NCI-H2081 treated with DMSO at 0.1 percent for 48 hours (cell line): ENCODE results near the gene HDAC4.

ENCODE experiments used
- DNase-seq: peaks from one replicate; lab custom pipeline; 2025; lab: John Stamatoyannopoulos, UW

Gene HDAC4

DNA sequence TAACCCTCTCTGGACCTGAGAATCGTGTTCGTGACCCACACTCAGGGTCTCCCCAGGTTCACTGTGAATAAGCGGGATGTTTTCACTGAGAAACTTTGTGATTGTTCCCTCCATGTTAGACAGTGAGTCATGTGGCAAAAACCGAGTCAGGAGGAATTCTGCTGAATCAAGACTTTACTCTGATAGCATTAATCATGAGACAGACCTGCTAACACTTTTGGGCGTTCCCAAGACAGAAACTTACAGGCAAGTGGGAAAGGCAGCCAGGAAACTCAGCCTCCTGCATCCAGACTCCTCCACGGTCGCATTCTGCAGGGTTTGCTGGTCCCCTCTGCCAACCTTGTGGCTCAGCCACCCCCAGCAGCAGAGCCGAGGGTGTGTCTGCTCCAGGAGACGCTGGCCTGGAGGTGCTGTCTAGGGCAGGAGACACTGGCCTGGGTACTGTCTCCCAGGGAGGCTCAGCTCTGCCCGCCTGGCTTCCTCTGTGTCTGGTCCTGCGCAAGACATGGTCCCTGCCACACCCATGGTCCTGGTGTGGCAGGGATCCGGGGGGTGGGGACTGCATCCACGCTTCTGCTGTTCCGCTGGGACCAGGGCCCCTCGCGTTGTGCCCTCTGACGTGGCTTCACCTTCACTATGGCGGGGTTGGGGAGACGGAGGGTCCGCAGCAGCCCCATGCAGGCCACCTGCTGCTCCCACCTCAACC, 375.6 kb downstream of the HDAC4 start:
- DNase-seq: no peak

DNA sequence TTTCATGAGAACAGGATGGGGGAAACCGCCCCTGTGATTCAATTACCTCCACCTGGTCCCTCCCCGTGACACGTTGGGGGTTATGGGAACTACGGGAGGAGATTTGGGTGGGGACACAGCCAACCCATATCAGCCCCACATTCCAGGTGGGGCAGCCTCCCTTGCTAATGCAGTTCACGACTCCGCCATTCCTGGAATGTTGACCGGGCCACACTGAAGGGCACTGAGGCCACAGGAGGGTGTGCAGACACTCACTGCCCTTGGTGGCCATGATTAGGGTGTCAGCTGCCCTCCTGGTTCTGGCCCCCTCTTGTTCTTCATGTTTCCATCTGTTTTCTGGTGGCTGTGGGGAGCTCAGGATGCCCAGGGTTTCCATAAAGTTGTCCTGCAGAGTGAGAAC, 376.6 kb downstream of the HDAC4 start:
- no peak for DNase-seq

DNA sequence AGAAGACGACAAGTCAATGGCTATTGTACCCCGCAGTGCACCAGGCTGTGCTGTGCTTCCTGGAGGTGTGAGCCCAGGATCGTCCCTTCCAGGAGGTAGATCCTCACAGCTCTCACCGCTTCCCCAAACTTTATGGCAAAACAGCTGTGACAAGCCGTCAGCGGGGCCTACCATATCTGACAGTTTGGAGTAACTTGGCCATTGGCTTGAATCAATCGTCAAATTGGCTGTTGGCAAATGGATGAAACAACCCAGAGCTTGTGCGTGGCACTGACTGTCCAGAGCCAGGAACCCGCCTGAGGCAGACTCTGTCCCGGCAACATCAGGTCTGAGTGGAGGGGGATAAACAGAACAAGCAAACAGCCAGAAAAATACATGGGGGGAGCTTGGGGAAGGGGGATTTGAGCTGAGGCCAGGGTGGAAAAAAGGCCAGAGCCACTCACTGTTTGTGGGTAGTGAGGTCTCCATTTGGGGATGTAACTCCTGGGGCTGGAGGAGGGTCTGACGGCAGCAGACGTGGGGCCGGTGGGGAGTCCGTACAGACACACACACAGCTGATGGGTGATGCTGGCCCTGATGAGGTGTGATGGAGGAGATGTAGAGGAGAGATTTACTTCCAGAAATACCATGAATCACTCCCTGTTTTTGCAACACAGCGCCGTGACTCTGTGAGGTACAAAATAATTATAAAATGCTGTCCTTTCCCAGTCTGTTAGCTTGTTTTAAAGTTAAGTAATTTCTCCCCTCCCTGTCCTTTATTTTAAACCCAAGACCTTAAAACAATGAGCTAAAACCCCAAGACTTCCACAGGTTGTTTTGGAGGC, 378.2 kb downstream of the HDAC4 start:
- no peak for DNase-seq

DNA sequence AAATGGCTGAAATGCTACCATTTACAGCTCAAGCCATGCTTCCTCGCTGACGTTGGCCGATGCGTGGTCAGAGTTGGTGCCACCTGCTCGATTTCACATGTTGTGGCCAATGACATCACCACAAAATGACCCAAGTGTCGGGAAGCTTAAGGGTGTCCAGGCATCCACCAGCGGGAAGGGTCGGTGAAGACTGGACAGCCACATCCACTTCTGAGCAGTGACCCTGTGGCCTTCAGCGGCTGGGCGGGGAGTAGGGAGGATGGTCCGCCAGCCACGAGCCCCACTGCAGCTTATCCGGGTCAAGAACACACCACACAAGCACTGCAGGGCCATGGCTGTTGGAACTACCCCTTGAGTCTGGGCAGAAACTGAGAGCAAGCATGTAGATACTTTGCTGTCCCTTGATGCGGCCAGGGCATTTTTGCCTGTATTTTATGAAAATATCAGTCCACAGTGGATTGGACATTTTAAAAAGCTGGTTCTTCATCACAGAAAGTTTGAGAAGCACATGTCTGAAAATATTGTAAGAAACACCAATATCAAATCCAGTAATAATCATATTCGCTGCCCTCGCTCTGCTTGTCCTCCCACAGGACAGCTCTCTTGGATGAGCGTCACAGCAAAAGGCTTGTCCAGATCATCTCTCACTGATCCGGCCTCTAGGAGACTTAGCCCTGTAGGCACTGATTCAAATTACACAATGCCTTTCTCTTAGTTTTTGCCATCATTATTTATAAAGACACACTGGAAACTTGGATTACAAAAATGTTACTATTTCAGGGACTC, 379.0 kb downstream of the HDAC4 start:
- DNase-seq: no peak

DNA sequence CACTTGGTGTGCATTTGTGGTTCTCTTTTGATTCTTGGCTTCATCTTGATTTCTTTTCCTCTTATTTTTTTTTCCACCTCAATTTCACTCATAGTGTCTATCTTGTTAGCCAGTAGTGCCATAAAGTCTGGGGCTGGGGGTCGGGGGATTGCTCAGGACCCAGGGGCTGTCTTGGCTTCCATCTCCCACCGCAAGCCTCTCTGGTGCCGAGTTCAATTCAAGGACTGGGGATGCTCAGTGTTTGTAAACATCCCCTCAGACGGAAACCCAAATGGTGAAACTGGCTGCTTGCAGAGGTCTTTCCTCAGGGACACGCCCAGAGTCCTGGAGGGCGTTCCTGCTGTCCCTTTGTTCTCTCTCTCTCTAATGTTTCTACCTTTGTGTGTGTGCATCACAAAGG, 379.6 kb downstream of the HDAC4 start:
- DNase-seq: no peak

DNA sequence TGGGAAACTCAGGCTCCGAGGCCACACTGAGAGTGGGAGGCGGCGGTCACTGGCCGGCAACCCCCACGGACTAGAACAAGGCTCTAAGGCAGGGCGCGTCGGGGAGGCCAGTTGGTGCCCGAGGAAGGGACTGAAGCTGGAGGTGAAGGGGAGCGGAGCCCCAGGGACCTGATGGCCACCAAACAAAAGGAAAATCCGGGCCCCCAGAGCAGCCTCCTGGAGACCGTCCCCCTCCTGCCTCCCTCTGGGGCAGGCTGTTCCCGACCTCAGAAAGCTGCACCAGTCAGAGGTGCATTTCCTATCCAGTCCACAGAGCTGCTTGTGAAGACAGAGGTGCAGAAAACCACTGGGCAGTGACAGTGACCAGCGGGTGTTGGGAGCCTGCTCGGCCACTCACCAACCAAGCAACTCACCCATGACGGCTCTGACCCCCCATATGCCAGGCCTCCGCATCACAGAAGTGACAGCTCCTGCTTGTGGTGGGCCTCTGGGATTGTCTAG, 380.2 kb downstream of the HDAC4 start:
- DNase-seq: no peak

DNA sequence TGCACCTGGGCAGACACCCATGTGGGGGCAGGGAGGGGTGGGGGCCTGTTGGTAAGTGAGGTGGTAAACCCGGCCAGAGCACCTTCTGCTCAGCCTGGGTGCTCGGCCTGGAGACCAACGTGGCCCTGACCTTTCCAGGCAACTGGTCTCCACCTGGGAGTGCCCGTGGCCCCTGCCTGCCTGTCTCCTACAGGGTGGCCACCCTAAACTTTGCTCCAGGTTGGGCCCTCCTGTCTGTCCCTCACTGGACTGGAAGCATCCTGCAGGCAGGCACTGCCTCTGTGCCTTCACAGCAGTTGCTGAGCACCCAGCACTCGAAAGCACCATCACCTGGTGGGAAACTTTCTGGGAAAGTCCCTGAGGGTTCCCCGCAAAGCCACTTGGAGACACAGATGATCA, 381.6 kb downstream of the HDAC4 start:
- DNase-seq: no peak

DNA sequence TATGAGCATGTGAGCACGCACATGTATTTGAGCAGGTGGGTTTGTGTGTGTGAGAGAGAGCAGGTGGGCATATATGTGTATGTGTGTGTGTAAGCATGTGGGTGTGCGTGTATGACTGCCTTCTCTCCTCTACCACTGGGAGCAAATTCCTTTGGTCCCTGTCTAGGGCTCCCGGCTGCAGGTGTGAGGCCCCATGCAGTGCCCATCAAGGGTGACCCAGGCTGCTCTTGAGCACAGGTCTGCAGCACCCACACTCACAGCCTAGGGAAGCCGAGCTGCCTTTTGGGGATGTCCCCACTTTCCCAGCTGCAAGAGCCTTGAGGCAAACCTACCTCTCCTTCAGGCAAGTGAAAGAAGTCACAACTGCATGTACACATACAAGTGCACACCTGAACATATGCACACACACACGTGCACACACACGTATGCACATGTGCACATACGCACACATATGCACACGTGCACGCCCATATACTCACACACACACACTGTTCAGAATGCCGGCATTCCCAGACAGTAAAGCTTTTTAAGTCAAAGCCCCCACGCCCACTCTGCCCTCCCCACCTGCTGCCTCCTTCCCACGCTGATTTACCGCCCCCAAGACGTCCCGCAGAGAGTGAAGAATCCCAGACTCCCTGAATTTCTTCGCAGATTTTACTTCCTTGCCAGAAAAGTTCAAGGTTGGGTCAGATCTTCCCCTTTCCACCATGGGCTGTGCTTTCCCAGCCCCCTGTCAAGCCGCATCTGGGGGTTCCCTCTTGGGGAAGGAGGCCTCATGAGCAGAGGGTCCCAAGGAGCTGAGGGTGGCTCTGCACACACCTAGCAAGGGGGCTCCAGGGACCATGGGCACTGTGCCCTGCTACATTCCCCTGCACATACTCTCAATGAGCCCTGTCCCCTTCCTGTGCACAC, 382.3 kb downstream of the HDAC4 start:
- no peak for DNase-seq

DNA sequence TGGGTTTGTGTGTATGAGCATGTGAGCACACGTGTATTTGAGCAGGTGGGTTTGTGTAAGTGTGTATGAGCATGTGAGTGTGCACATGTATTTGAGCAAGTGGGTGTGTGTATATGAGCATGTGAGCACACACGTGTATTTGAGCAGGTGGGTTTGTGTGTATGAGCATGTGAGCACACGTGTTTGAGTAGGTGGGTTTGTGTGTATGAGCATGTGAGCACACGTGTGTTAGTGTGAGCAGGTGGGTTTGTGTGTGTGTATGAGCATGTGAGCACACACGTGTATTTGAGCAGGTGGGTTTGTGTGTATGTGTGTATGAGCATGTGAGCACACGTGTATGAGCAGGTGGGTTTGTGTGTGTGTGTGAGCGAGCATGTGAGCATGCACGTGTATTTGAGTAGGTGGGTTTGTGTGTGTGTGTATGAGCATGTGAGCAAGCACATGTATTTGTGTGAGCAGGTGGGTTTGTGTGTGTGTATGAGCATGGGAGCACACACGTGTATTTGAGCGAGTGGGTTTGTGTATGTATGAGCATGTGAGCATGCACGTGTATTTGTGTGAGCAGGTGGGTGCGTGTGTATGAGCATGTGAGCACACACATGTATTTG, 383.2 kb downstream of the HDAC4 start:
- no peak for DNase-seq

DNA sequence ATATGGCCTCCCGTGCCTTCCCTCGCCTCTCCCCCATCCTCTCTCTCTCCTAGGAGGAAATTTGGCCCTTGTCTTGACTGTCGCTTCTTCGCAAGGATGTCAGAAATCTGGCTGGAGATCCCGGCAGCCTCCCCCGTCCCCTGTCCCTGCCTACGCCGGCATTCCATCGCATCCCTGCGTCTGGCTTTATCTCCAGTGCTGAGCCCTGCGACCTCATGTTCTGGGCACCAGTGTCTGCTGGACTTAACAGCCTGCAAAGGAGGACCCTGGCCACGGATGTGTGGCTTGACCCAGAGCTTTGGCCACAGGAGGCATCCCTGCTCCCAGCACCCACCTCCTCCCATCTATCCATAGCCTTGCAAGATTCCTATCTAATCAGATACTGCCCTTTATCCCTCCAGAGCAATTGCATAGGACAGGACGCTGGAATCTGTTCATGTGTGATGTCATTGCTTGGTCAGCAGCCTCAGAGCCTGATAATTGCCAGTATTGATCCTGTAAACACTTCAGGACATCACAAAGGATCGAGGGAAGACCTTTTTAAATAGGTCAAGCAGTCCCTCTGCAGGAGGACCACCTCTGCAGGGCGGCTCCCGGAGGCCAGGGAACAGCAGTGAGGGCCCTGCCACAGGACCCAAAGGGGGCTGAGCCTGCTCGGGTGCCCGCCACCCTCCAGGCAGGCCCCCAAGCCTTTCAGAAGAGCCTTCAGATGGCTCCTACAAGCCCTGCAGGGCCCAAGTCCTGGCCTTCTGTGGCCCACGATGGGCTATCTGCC, 384.7 kb downstream of the HDAC4 start:
- no peak for DNase-seq

DNA sequence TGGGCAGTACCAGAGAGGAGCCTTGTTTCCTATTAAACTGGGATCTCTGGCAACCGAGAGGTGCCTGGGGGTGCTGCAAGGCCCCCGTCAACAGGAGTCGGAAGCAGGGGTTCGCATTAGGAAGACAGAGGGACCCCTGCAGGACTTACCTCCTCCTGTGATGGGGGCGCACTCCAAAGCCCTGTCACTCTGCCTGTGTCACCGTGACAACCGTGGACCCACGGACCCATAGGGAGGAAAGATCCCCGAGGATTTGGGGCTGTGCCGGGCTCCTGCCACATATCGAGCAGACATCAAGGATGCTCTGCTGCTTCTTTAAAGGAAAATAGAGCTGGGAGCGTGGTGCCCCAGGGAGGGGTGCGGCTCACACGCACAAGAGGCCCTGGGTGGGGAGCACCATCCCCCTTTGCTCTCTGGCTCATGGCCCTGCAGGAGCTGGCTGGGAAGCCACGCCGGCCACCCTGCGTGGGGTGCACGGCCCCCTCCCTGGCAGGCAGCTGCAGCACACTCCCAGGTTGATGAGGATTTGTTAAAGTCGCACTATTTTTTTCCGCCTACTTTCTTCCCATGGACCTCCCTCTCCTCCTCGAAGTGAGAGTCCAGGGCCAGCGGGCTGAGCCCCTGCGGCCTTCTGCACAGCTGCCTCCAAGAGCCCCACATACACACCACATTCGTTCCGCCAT, 385.5 kb downstream of the HDAC4 start:
- DNase-seq: no peak

DNA sequence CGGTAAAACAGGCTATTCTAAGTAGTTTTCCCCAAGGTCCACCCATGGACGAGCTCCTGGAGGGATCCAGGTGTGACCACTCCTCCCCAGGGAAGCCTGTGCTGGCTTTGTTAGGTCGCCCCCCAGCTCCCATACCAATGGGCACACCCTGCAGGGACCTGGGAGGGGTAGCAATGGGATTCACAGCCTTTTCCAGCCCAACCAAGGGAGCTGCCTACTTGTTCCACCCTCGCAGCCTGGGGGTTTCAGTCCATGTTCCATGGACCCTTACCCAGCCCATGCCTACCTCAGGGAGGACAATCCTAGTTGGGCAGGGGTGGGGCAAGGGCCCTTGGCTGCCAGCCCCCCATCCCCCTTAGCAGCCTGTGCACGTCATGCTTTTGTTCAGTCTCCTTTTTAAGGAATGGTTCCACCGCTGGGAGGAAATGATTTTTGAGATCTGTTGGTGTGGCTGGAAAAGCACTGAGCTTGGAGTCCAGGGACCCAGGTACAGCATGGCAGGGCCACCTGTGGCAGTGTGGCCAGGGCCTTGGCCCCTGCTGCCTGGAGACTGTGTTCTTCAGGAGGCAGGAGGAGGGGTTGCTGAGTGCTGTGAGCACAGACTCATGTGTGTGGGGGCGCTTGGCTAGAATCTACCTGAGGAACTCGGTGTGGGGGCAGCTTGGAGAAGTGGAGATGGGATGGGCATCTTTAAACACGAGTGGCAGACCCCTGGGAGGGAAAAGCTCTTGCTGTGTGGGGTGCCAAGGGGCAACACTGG, 386.2 kb downstream of the HDAC4 start:
- DNase-seq: no peak

DNA sequence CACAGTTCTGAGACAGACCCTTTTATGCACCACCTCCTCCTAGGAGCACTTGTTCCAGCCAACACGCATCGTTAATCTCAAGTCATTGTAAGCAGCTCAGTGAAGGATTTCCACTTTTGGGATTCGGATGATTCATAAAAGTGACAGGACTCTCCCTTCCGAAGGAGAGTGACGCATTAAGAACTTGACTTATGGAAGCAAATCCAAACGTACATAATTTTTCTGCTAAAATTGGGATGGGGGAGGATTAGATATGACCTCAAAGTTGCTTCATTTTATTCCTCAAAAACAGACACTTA, 387.2 kb downstream of the HDAC4 start:
- DNase-seq: no peak

DNA sequence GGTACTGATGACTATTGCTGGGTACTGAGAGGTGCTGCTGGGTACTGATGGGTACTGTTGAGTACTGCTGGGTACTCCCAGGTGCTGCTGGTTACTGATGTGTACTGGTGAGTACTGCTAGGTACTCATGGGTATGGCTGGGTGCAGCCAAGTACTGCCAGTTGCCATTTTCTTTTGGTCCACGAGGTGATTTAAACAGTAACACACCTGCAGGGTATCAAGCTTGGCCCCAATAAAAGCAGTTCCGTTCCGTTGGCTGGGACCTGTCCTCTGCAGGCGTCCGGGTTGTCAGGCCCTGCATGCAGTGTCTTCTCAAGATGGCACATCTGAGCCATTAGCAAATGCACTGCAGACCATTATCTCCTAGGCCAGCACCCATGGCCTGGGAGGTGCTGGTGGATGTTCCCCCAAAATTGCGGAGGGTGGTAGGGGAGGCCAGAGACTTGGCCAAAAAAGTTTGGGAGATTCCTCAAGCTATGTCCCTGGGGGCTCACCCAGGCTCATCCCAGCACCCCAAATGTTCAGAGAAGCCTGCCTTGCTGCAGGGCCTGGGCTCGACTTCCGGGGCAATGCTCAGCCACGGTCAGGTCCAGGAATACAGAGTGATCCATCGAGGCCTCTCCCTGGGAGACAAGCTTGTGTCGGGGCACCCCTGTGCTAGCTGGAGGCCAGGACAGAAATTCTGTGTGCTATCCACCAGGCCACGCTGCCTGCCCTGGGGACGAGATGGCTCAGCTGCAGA, 387.7 kb downstream of the HDAC4 start:
- DNase-seq: no peak

DNA sequence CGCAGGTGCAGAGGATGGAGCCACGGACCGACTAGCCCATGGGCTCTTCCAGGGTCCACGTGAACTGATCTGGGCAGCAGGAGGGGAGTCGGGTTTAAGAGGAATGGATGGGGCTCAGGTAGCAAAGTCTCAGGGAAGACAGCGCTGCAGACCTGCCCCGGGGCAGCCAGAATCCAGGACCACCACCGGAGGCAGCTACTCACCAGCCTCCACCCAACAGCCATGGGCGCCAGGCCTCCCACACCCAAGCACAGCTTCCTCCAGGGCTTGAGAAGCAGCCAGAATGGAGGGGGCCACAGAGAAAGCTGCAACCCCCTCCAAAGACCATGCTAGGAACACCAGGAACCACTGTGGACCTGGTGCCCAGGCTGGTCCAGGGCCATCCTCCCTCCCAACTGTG, 388.6 kb downstream of the HDAC4 start:
- no peak for DNase-seq

DNA sequence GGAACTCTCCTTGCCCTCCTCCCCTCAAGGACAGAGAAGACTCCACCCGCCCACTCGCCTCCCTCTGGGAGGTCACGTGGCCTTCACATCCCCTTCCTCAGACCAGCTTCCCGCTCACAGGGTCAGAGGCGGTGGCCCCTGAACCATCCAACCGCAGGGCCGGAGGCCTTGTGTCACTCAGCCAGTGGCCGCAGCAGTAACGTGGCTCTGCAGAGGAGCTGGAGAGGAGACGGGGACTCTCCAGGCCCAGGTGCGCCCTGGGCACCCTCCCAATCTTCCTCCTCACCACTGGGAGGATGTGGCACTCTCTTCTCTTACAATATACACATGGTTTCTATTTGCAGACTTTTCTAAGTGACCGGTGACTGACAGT, 391.2 kb downstream of the HDAC4 start:
- DNase-seq: no peak

DNA sequence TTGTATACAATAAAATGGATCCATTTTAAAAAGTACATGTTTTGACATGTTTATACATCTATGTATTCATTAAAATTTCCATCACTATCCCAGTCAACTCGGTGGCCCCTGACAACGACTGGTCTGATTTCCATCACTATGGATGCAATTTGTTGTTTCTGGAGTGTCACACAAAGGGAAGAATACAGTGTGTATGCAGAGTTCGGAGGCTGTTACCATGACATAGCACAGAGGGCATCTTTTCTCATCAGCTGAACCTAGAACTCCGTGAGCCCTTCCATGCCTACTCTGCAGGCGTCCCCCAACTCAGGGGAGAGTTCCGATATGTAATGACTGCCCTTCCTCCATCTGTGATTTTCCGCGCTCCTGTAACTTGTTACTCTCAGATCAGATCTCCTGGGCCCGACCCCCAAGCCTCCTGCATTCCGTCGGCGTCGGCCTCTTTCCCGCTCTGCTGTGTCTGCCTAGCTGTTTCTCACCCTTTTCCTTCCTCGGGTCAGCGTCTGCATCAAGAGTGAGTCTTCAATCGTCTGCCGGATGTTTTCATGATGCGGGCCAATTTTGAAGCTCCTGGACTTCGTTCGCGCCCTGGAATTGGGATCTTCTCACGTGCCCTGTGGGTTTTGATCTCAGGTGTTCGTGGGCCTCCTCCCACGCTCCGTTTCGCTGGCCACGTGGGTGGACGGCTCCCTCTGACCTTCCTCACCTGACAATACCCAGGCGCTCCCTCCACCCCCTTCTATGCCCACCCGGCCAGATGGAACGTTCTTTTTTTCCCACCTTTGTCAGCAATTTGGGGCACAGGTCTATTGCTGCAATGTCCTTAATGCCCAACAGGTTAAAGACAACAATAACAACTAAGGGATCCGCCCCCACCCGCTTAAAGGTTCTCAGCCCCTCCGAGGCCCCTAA, 391.9 kb downstream of the HDAC4 start:
- no peak for DNase-seq

DNA sequence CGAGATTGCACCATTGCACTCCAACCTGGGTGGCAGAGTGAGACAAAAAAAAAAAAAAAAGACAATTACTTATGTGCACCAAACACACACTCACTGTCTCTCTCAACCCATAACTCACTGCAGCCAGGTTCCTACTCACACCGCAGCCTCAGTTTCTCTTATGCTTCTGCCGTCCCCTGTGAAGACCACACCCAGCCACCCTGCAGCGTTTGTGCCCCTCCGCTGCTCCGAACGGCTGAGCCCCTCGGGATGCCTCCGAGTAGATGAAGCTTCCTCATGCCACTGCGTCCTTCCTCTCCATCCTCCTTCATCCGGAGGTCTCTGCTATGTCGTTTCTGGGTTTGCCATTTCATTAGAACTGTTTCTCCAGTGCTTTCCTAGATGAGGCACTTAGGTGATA, 392.8 kb downstream of the HDAC4 start:
- no peak for DNase-seq
